Measurements from ENCODE around the gene NFE2L2.

Gene NFE2L2

DNA sequence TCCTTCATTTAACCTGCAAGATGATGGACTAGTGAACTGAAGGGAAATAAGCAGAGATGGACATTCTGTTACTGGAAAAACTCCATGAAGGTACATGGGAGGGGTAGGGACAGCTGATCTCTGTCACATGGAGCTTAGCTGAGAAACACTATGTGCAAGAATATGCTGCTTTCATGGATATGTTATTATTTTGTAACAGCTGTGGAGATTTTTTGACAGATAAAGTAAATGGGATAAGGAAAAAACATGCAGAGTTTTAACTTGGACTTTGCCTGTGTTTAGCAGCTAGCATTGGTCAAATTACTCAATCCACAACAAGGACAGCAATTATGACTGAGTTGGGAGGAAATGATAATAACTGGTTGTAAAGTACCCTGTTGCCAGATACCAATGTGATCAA, 80.7 kb downstream of the NFE2L2 start:
- ChIA-PET CTCF (interaction anchor here (1.0 to 3.2 kb wide), 4 partner anchors 10 to 19 kb away, joined by 3 to 14 read pairs (median 8); no protein-coding TSS in a partner anchor), POLR2A (no interaction called here)
- H3K4me1 ChIP-seq (ENCODE audit: control extremely low read depth in 1 of 4, control insufficient read depth in 4 of 4, insufficient read depth in 4 of 4, low read length in 3 of 4), result no peaks in the 10 kb centered on the region
- no peaks in the 10 kb centered on the region for H3K36me3 ChIP-seq (ENCODE audit: control insufficient read depth in 4 of 4, insufficient read depth in 4 of 4, low read length in 3 of 4)
- no peaks in the 10 kb centered on the region for H3K9me3 ChIP-seq (ENCODE audit: control extremely low read depth in 1 of 5, control insufficient read depth in 4 of 5, insufficient read depth in 2 of 5, low read depth in 1 of 5, low read length in 4 of 5)
- H3K27me3 ChIP-seq (replicated peaks in 2 of 5; ENCODE audit: control insufficient read depth in 4 of 5, insufficient read depth in 5 of 5, low read length in 4 of 5), result no peaks in the 10 kb centered on the region
- no peak overlapping the region for H3K27ac ChIP-seq (ENCODE audit: insufficient read depth in 1 of 2, low read depth in 1 of 2, low read length in 2 of 2, poor library complexity in 1 of 2, severe bottlenecking in 2 of 2)
- no peak overlapping the region for H3K4me3 ChIP-seq (ENCODE audit: control insufficient read depth in 1 of 7, extremely low read depth in 1 of 7, insufficient read depth in 4 of 7, low read depth in 2 of 7, low read length in 6 of 7)
- no peak for DNase-seq
